ENCODE measurements around the gene SH3RF3. TPM values are rescaled to one million over a fixed set of nuclear protein-coding genes. Genes with fewer than 3 reads are reported as not detected.

The SH3RF3 gene
- total and polyA plus RNA-seq, 4 donors: 2.9 to 9.7 (median 8.6) TPM

GRCh38 chr2:109480486-109481195 is 351.6 kb downstream of the SH3RF3 start:
- 81 to 89% methylated on average over 10 of the region's 10 CpGs for WGBS, 2 donors
- no peak for TF ChIP-seq CTCF (IDR thresholded peaks at IDR 0.05; ENCODE audit: control extremely low read depth, extremely low read depth)
- Histone ChIP-seq H3K4me3 (no peak overlapping the region), H3K27me3 (ENCODE audit: control insufficient read depth in 3 of 3, insufficient read depth in 3 of 3, low read length in 2 of 3) (no peaks in the 10 kb centered on the region), H3K27ac (ENCODE audit: low read depth in 1 of 2, low read length in 1 of 2) (no peak overlapping the region), H3K9ac (ENCODE audit: insufficient read depth in 1 of 2, low read length in 2 of 2) (no peak overlapping the region), H3K4me1 (ENCODE audit: control insufficient read depth in 5 of 5, insufficient read depth in 5 of 5, low read length in 5 of 5) (peaks cover 8 to 33% (median 20%) of the 10 kb centered on the region in 5 donors), H3K9me3 (ENCODE audit: control insufficient read depth in 4 of 4, insufficient read depth in 3 of 4, low read length in 3 of 4) (no peaks in the 10 kb centered on the region), H3K36me3 (ENCODE audit: control insufficient read depth in 4 of 4, insufficient read depth in 4 of 4, low read length in 4 of 4) (no peaks in the 10 kb centered on the region)
- ATAC-seq (ENCODE audit: insufficient read depth, low FRiP score) (no peak), DNase-seq (no peak)

GRCh38 chr2:109481196-109481555 is 352.2 kb downstream of the SH3RF3 start:
- DNase-seq: peak in 2 of 3 donors; percentile 51 to 68
- H3K9ac ChIP-seq (ENCODE audit: insufficient read depth in 1 of 2, low read length in 2 of 2): no peak overlapping the region
- H3K27ac ChIP-seq (ENCODE audit: low read depth in 1 of 2, low read length in 1 of 2): no peak overlapping the region
- H3K4me1 ChIP-seq (ENCODE audit: control insufficient read depth in 5 of 5, insufficient read depth in 5 of 5, low read length in 5 of 5): peaks cover 8 to 33% (median 20%) of the 10 kb centered on the region in 5 donors
- WGBS, 2 donors: 68% methylated on average over 9 of the region's 9 CpGs
- H3K27me3 ChIP-seq (ENCODE audit: control insufficient read depth in 3 of 3, insufficient read depth in 3 of 3, low read length in 2 of 3): no peaks in the 10 kb centered on the region
- H3K9me3 ChIP-seq (ENCODE audit: control insufficient read depth in 4 of 4, insufficient read depth in 3 of 4, low read length in 3 of 4): no peaks in the 10 kb centered on the region
- TF ChIP-seq CTCF (IDR thresholded peaks at IDR 0.05; ENCODE audit: control extremely low read depth, extremely low read depth): no peak
- no peaks in the 10 kb centered on the region for H3K36me3 ChIP-seq (ENCODE audit: control insufficient read depth in 4 of 4, insufficient read depth in 4 of 4, low read length in 4 of 4)
- no peak overlapping the region for H3K4me3 ChIP-seq
- no peak for ATAC-seq (ENCODE audit: insufficient read depth, low FRiP score)

GRCh38 chr2:109481599-109481998 is 352.6 kb downstream of the SH3RF3 start:
- H3K9ac ChIP-seq (ENCODE audit: insufficient read depth in 1 of 2, low read length in 2 of 2): no peak overlapping the region
- H3K9me3 ChIP-seq (ENCODE audit: control insufficient read depth in 4 of 4, insufficient read depth in 3 of 4, low read length in 3 of 4): no peaks in the 10 kb centered on the region
- no peaks in the 10 kb centered on the region for H3K36me3 ChIP-seq (ENCODE audit: control insufficient read depth in 4 of 4, insufficient read depth in 4 of 4, low read length in 4 of 4)
- H3K27me3 ChIP-seq (ENCODE audit: control insufficient read depth in 3 of 3, insufficient read depth in 3 of 3, low read length in 2 of 3): no peaks in the 10 kb centered on the region
- WGBS, 2 donors: 85 to 86% methylated on average over 9 of the region's 9 CpGs
- ATAC-seq (ENCODE audit: insufficient read depth, low FRiP score) (no peak), DNase-seq (no peak)
- TF ChIP-seq CTCF (IDR thresholded peaks at IDR 0.05; ENCODE audit: control extremely low read depth, extremely low read depth): no peak
- no peak overlapping the region for H3K4me3 ChIP-seq
- H3K4me1 ChIP-seq (ENCODE audit: control insufficient read depth in 5 of 5, insufficient read depth in 5 of 5, low read length in 5 of 5): peaks cover 8 to 35% (median 20%) of the 10 kb centered on the region in 5 donors
- no peak overlapping the region for H3K27ac ChIP-seq (ENCODE audit: low read depth in 1 of 2, low read length in 1 of 2)

Measured in lung (tissue), 12 donors.